H9 (cell line): ENCODE measurements around the gene UBE2E3. TPM values are rescaled to one million over a fixed set of nuclear protein-coding genes. Genes with fewer than 3 reads are reported as not detected.

ENCODE experiments used
- DNase-seq: peaks from one replicate; pipeline ENCODE4 v3.0.0-alpha.2; 2017
- H2AFZ ChIP-seq: one replicate; pipeline ENCODE4 v1.6.1; 2013; ENCODE audit warnings: mild to moderate bottlenecking, low read length, control low read depth, moderate library complexity
- H2AK5ac ChIP-seq: 2 replicates; pipeline ENCODE4 v1.6.1; 2013; ENCODE audit warnings: low read length, control low read depth, mixed read lengths; ENCODE audit not compliant: insufficient read length
- H2BK120ac ChIP-seq: one replicate; pipeline ENCODE4 v1.6.1; 2013; ENCODE audit warnings: low read depth, mild to moderate bottlenecking, low read length, control low read depth, inconsistent platforms; ENCODE audit not compliant: poor library complexity, severe bottlenecking
- H2BK12ac ChIP-seq: 2 replicates; pipeline ENCODE4 v1.6.1; 2013; ENCODE audit warnings: low read length, control low read depth, mixed read lengths, low read depth; ENCODE audit not compliant: insufficient read length
- H2BK15ac ChIP-seq: 2 replicates; pipeline ENCODE4 v1.6.1; 2013; ENCODE audit warnings: low read depth, low read length, control low read depth
- H2BK20ac ChIP-seq: one replicate; pipeline ENCODE4 v1.6.1; 2013; ENCODE audit warnings: low read depth, mild to moderate bottlenecking, low read length, control low read depth, inconsistent platforms; ENCODE audit not compliant: poor library complexity, severe bottlenecking
- H2BK5ac ChIP-seq: 2 replicates; pipeline ENCODE4 v1.6.1; 2013; ENCODE audit warnings: low read length, control low read depth, mixed read lengths; ENCODE audit not compliant: insufficient read length
- H3K14ac ChIP-seq: 2 replicates; pipeline ENCODE4 v1.6.1; 2013; ENCODE audit warnings: low read length, control low read depth; ENCODE audit not compliant: insufficient read depth
- H3K18ac ChIP-seq: 2 replicates; pipeline ENCODE4 v1.6.1; 2013; ENCODE audit warnings: low read depth, mild to moderate bottlenecking, mixed read lengths, low read length, control low read depth; ENCODE audit not compliant: insufficient read length
- H3K23ac ChIP-seq: 2 replicates; pipeline ENCODE4 v1.6.1; 2013; ENCODE audit warnings: low read length, control low read depth, mixed read lengths, low read depth; ENCODE audit not compliant: insufficient read length
- H3K23me2 ChIP-seq: 2 replicates; pipeline ENCODE4 v1.6.1; 2013; ENCODE audit warnings: low read depth, mild to moderate bottlenecking, mixed read lengths, low read length, control low read depth; ENCODE audit not compliant: insufficient read length, poor library complexity, severe bottlenecking
- H3K27ac ChIP-seq: 2 replicates; pipeline ENCODE4 v1.5.1; 2013; ENCODE audit warnings: low read length, control low read depth, mixed read lengths, low read depth; ENCODE audit not compliant: insufficient read length
- H3K27me3 ChIP-seq: 2 replicates; pipeline ENCODE4 v1.6.1; 2013; ENCODE audit warnings: low read length, control low read depth, inconsistent platforms; ENCODE audit not compliant: insufficient read depth
- H3K4ac ChIP-seq: 2 replicates; pipeline ENCODE4 v1.6.1; 2013; ENCODE audit warnings: low read depth, mild to moderate bottlenecking, control low read depth, inconsistent platforms, low read length, moderate library complexity
- H3K4me1 ChIP-seq: 2 replicates; pipeline ENCODE4 v1.6.1; 2013; ENCODE audit warnings: low read length, control low read depth, inconsistent platforms; ENCODE audit not compliant: insufficient read depth
- H3K4me2 ChIP-seq: 2 replicates; pipeline ENCODE4 v1.6.1; 2013; ENCODE audit warnings: low read length, control low read depth, mixed read lengths; ENCODE audit not compliant: insufficient read length, insufficient read depth
- H3K56ac ChIP-seq: 2 replicates; pipeline ENCODE4 v1.6.1; 2013; ENCODE audit warnings: low read depth, mild to moderate bottlenecking, mixed read lengths, low read length, control low read depth; ENCODE audit not compliant: insufficient read length
- H3K79me1 ChIP-seq: 2 replicates; pipeline ENCODE4 v1.6.1; 2013; ENCODE audit warnings: low read depth, mild to moderate bottlenecking, moderate library complexity, low read length, control low read depth, inconsistent platforms; ENCODE audit not compliant: insufficient read depth, poor library complexity, severe bottlenecking
- H3K79me2 ChIP-seq: 2 replicates; pipeline ENCODE4 v1.6.1; 2013; ENCODE audit warnings: low read length, control low read depth, inconsistent platforms; ENCODE audit not compliant: insufficient read depth
- H3K9ac ChIP-seq: 2 replicates; pipeline ENCODE4 v1.6.1; 2013; ENCODE audit warnings: low read length, control low read depth, mixed read lengths; ENCODE audit not compliant: insufficient read length; ENCODE audit errors: extremely low read depth
- H3K9me3 ChIP-seq: one replicate; pipeline ENCODE4 v1.6.1; 2013; ENCODE audit warnings: low read depth, low read length, inconsistent platforms; ENCODE audit not compliant: control insufficient read depth
- H3T11ph ChIP-seq: one replicate; pipeline ENCODE4 v1.6.1; 2013; ENCODE audit warnings: mild to moderate bottlenecking, low read length, control low read depth, inconsistent platforms
- H4K20me1 ChIP-seq: one replicate; pipeline ENCODE4 v1.6.1; 2013; ENCODE audit not compliant: control insufficient read depth, insufficient read length, insufficient read depth
- H4K5ac ChIP-seq: 2 replicates; pipeline ENCODE4 v1.6.1; 2013; ENCODE audit warnings: low read depth, mild to moderate bottlenecking, mixed read lengths, low read length, control low read depth; ENCODE audit not compliant: insufficient read length
- H4K8ac ChIP-seq: replicated peaks from 2 replicates; pipeline ENCODE4 v1.6.1; 2013; ENCODE audit warnings: low read length, control low read depth, mixed read lengths, low read depth; ENCODE audit not compliant: insufficient read length
- H4K91ac ChIP-seq: 2 replicates; pipeline ENCODE4 v1.6.1; 2013; ENCODE audit warnings: low read depth, mild to moderate bottlenecking, moderate library complexity, mixed read lengths, low read length, control low read depth; ENCODE audit not compliant: insufficient read length
- H3K27ac Mint-ChIP-seq, 3 experiments: 2 replicates in 2 of 3; 3 replicates in 1 of 3; pipeline ENCODE4 v1.8.0; 2020 to 2021; ENCODE audit warnings: mixed read lengths in 3 of 3, mild to moderate bottlenecking in 1 of 3, moderate library complexity in 1 of 3
- H3K27me3 Mint-ChIP-seq: 2 replicates; pipeline ENCODE4 v1.8.0; 2021; ENCODE audit warnings: low read depth, mild to moderate bottlenecking, moderate library complexity, mixed read lengths
- H3K36me3 Mint-ChIP-seq, 3 experiments: 2 replicates in 2 of 3; 3 replicates in 1 of 3; pipeline ENCODE4 v1.8.0; 2020 to 2021; ENCODE audit warnings: low read depth in 3 of 3, mixed read lengths in 3 of 3; ENCODE audit not compliant: insufficient read depth in 1 of 3
- H3K4me1 Mint-ChIP-seq, 2 experiments: 2 replicates each; pipeline ENCODE4 v1.8.0; 2020; ENCODE audit warnings: mixed read lengths in 2 of 2
- H3K4me3 Mint-ChIP-seq, 2 experiments: 2 replicates in 1 of 2; 3 replicates in 1 of 2; pipeline ENCODE4 v1.8.0; 2020 to 2021; ENCODE audit warnings: mild to moderate bottlenecking in 2 of 2, mixed read lengths in 2 of 2, moderate library complexity in 1 of 2
- H3K9me3 Mint-ChIP-seq, 2 experiments: 2 replicates in 1 of 2; 3 replicates in 1 of 2; pipeline ENCODE4 v1.8.0; 2020; ENCODE audit warnings: mild to moderate bottlenecking in 2 of 2, mixed read lengths in 2 of 2, moderate library complexity in 1 of 2
- CTCF ChIP-seq: fragments of 200-600 bp; sonication (generic); conservative IDR thresholded peaks from 3 replicates; pipeline ENCODE4 v1.8.0; 2021; ENCODE audit warnings: antibody characterized with exemption, mild to moderate bottlenecking
- WGBS: extraction: QIAGEN DNeasy Blood & Tissue Kit; methylation state at CpG from one replicate; pipeline ENCODE4 v1.1.7; 2013; ENCODE audit warnings: missing lambda C conversion rate, low lambda C conversion rate, mixed read lengths; ENCODE audit not compliant: insufficient read length; ENCODE audit errors: extremely low coverage; 5-methylcytosine and 5-hydroxymethylcytosine counted together
- total RNA-seq: library from RNA; stranded (reverse); gene quantifications from 2 replicates; pipeline ENCODE4 v1.2.1, GENCODE V29; 2021

UBE2E3 gene
- total RNA-seq, 1 experiment from 2014 or later: 89.1 TPM

DNA sequence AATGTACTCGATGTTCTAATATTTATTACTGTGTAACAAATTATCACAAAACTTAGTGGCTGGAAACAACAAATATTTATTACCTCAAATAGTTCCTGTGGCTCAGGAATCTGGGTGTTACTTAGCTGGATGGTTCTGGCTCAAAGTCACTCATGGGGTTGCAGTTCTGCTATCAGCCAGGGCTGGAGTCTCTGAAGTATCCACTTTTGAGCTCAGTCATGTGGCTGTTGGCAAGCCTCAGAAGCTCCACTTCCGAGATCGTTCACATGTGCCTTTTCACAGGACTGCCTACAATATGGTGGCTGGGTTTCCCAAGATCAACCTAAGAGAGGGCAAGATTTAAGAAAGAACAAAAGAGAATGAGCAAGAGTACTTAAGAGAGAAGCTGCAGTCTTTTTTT is 19.4 kb upstream of the UBE2E3 start:
- Histone ChIP-seq H3K23ac (no peak overlapping the region), H2BK20ac (no peak overlapping the region), H3K27me3 (no peaks in the 10 kb centered on the region), H3K56ac (no peak overlapping the region), H3K18ac (no peak overlapping the region), H3K4me1 (no peaks in the 10 kb centered on the region), H2BK15ac (no peak overlapping the region), H4K5ac (no peak overlapping the region), H2AFZ (no peak overlapping the region), H3K9ac (no peak overlapping the region), H2BK5ac (no peak overlapping the region), H3K79me1 (no peaks in the 10 kb centered on the region), H4K91ac (no peak overlapping the region), H3K4ac (no peak overlapping the region), H3K27ac (no peak overlapping the region), H2BK120ac (no peak overlapping the region), H3K23me2 (no peaks in the 10 kb centered on the region), H3K79me2 (no peaks in the 10 kb centered on the region), H3K4me2 (no peak overlapping the region), H2BK12ac (peak overlapping the region; percentile 62), H4K20me1 (no peaks in the 10 kb centered on the region), H3K9me3 (no peaks in the 10 kb centered on the region), H3T11ph (no peak overlapping the region), H4K8ac (no peak overlapping the region), H3K14ac (no peak overlapping the region), H2AK5ac (no peak overlapping the region)
- TF ChIP-seq CTCF: no peak
- H3K9me3 Mint-ChIP-seq: no peaks in the 10 kb centered on the region
- H3K4me3 Mint-ChIP-seq: no peak overlapping the region
- peak overlapping the region in 1 of 3 experiments; percentile 62; a peak in 1 of 7 replicates for H3K27ac Mint-ChIP-seq
- DNase-seq: no peak
- no CpG with 5 or more reads among the region's 3 CpGs for WGBS
- no peaks in the 10 kb centered on the region for H3K4me1 Mint-ChIP-seq
- H3K27me3 Mint-ChIP-seq: no peaks in the 10 kb centered on the region
- H3K36me3 Mint-ChIP-seq: no peaks in the 10 kb centered on the region
